A673 (cell line): ENCODE results near the gene ENDOU.

ENCODE experiments used
- CTCF ChIP-seq: fragments of 300-800, 200-600 bp; sonication (generic); conservative IDR thresholded peaks from 2 replicates; pipeline ENCODE4 v1.5.1; 2017; ENCODE audit warnings: low read depth, mild to moderate bottlenecking, antibody characterized with exemption, low read length, moderate library complexity, mixed read lengths
- EZH2 ChIP-seq: fragments of 200-600 bp; sonication (generic); IDR thresholded peaks from 2 replicates; pipeline ENCODE4 v1.6.1; 2017; ENCODE audit warnings: borderline replicate concordance, low read depth, mild to moderate bottlenecking, mixed read lengths, antibody characterized with exemption, low read length; ENCODE audit not compliant: poor library complexity, severe bottlenecking

DNA sequence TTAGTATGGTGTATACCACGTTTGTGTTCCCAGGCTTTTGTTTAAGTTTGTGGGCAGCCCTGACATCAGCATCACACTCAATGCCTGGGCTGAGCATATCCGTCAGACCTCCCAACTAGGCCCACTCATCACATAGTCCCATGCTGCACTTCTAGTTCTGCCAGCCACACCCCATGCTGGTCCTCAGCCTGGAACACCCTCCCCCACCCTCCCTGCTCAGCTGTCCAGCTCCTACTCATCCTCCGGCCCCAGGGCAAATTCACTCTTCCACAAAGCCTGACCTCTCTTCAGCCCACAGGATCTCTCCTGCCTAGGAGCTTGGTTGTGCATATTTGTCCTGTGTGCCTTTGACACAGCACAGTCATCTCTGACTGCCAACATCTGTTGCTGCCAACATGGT lies 3.9 kb upstream of the ENDOU start:
- no peak for TF ChIP-seq CTCF
- TF ChIP-seq EZH2 = no peak
